GM19455 (cell line): ENCODE measurements around the gene RTL3.

Source experiments
- ATAC-seq: cut with Tn5 transposase; IDR thresholded peaks from one replicate; pipeline ENCODE4 v1.9.1; 2021; ENCODE audit not compliant: unreplicated experiment

The RTL3 gene

DNA sequence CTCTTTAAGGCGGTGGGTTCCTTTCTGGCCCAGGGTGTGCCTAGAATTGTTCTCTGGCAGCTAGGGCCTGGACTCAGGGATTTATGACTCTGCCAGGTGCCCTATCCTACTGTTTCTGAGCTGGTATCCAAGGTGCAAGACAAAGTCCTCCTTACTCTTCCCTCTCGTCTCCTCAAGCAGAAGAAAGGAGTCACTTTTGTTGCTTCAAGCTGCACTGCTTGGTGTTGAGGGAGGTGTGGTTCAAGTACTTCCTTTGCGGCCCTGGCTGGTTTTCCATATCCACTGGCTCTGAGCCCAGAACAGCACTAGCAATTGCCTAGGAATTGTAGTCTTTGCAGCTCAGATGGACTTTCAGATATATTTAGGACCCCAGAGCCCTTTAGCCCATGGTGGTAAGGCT is 39.3 kb downstream of the RTL3 start:
- no peak for ATAC-seq

GRCh38 chrX:78618987-78619386 is 40.1 kb downstream of the RTL3 start:
- no peak for ATAC-seq

- no peak for ATAC-seq
These were observed 44.9 kb downstream of the RTL3 start for GRCh38 chrX:78614264-78614663.
